ENCODE data around the gene PRICKLE2.

GRCh38 chr3:64117483-64117882 lies 107.8 kb downstream of the PRICKLE2 start:
- TF ChIP-seq, protein P1, sequence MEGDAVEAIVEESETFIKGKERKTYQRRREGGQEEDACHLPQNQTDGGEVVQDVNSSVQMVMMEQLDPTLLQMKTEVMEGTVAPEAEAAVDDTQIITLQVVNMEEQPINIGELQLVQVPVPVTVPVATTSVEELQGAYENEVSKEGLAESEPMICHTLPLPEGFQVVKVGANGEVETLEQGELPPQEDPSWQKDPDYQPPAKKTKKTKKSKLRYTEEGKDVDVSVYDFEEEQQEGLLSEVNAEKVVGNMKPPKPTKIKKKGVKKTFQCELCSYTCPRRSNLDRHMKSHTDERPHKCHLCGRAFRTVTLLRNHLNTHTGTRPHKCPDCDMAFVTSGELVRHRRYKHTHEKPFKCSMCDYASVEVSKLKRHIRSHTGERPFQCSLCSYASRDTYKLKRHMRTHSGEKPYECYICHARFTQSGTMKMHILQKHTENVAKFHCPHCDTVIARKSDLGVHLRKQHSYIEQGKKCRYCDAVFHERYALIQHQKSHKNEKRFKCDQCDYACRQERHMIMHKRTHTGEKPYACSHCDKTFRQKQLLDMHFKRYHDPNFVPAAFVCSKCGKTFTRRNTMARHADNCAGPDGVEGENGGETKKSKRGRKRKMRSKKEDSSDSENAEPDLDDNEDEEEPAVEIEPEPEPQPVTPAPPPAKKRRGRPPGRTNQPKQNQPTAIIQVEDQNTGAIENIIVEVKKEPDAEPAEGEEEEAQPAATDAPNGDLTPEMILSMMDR (IDR thresholded peaks at IDR 0.05) = no peak
- no peak for TF ChIP-seq POLR2A (IDR thresholded peaks at IDR 0.05)
